Ovary (tissue), 3 donors: ENCODE results near the gene PROM2.

Experiments used
- CTCF ChIP-seq, 3 donors: fragments of 450-650 bp in 2 of 3; fragments of 200-600 bp in 1 of 3; IDR thresholded peaks; one replicate each; pipeline versions ENCODE4 v1.5.1 to v1.8.0; 2016 to 2022; ENCODE audit warnings: antibody characterized with exemption in 3 of 3, mild to moderate bottlenecking in 1 of 3
- EP300 ChIP-seq: sonication (generic); formaldehyde crosslinking; IDR thresholded peaks from one replicate; pipeline ENCODE4 v1.6.1; 2017; ENCODE audit warnings: antibody characterized with exemption
- POLR2A ChIP-seq: fragments of 450-650 bp; IDR thresholded peaks from one replicate; pipeline ENCODE4 v1.6.1; 2017; ENCODE audit warnings: antibody characterized with exemption, mild to moderate bottlenecking, moderate library complexity
- donor health status: DM: no; HTN: no; CAD: no.

GRCh38 chr2:95266781-95267430, 7.3 kb upstream of the PROM2 start:
- TF ChIP-seq CTCF (IDR thresholded peaks at IDR 0.05), result no peak
- TF ChIP-seq POLR2A, result no peak
- no peak for TF ChIP-seq EP300
